Measurements from ENCODE around the gene SEMA6B.

SEMA6B gene

GRCh38 chr19:4594201-4594600 lies 34.7 kb upstream of the SEMA6B start:
- Histone ChIP-seq H3K9me3 (no peaks in the 10 kb centered on the region), H3K4me3 (no peak overlapping the region), H3K36me3 (replicated peaks) (no peaks in the 10 kb centered on the region), H3K4me1 (no peaks in the 10 kb centered on the region), H3K27me3 (ENCODE audit: low read depth) (no peaks in the 10 kb centered on the region)
- no peak for DNase-seq (ENCODE audit: low spot score in 2 of 2)
- in situ Hi-C loops (cut with MboI; ENCODE audit: low sequenced_read_pairs) = no loop called here

GRCh38 chr19:4593409-4593851 lies 33.9 kb upstream of the SEMA6B start:
- in situ Hi-C loops (cut with MboI; ENCODE audit: low sequenced_read_pairs) = no loop called here
- Histone ChIP-seq H3K9me3 (no peaks in the 10 kb centered on the region), H3K4me3 (no peak overlapping the region), H3K36me3 (replicated peaks) (no peaks in the 10 kb centered on the region), H3K4me1 (no peaks in the 10 kb centered on the region), H3K27me3 (ENCODE audit: low read depth) (no peaks in the 10 kb centered on the region)
- no peak for DNase-seq (ENCODE audit: low spot score in 2 of 2)

GRCh38 chr19:4592445-4592844 lies 33.0 kb upstream of the SEMA6B start:
- no peaks in the 10 kb centered on the region for H3K27me3 ChIP-seq (ENCODE audit: low read depth)
- in situ Hi-C loops (cut with MboI; ENCODE audit: low sequenced_read_pairs) = no loop called here
- no peaks in the 10 kb centered on the region for H3K4me1 ChIP-seq
- H3K4me3 ChIP-seq = no peak overlapping the region
- DNase-seq (ENCODE audit: low spot score in 2 of 2) = no peak
- no peaks in the 10 kb centered on the region for H3K9me3 ChIP-seq
- no peaks in the 10 kb centered on the region for H3K36me3 ChIP-seq (replicated peaks)

GRCh38 chr19:4591320-4591719 lies 31.8 kb upstream of the SEMA6B start:
- H3K4me1 ChIP-seq = no peaks in the 10 kb centered on the region
- H3K27me3 ChIP-seq (ENCODE audit: low read depth) = no peaks in the 10 kb centered on the region
- in situ Hi-C loops (cut with MboI; ENCODE audit: low sequenced_read_pairs) = no loop called here
- no peaks in the 10 kb centered on the region for H3K36me3 ChIP-seq (replicated peaks)
- H3K4me3 ChIP-seq = no peak overlapping the region
- H3K9me3 ChIP-seq = no peaks in the 10 kb centered on the region
- no peak for DNase-seq (ENCODE audit: low spot score in 2 of 2)

- H3K4me1 ChIP-seq = no peaks in the 10 kb centered on the region
- H3K4me3 ChIP-seq = no peak overlapping the region
- no peaks in the 10 kb centered on the region for H3K9me3 ChIP-seq
- in situ Hi-C loops (cut with MboI; ENCODE audit: low sequenced_read_pairs) = no loop called here
- no peaks in the 10 kb centered on the region for H3K36me3 ChIP-seq (replicated peaks)
- no peak for DNase-seq (ENCODE audit: low spot score in 2 of 2)
- H3K27me3 ChIP-seq (ENCODE audit: low read depth) = no peaks in the 10 kb centered on the region
Observed at GRCh38 chr19:4590559-4590958, 31.1 kb upstream of the SEMA6B start.

- Histone ChIP-seq H3K27me3 (ENCODE audit: low read depth) (no peaks in the 10 kb centered on the region), H3K9me3 (no peaks in the 10 kb centered on the region), H3K4me3 (no peak overlapping the region), H3K4me1 (no peaks in the 10 kb centered on the region), H3K36me3 (replicated peaks) (no peaks in the 10 kb centered on the region)
- DNase-seq (ENCODE audit: low spot score in 2 of 2) = peak in 1 of 2 experiments; percentile 65
- in situ Hi-C loops (cut with MboI; ENCODE audit: low sequenced_read_pairs) = no loop called here
Observed at GRCh38 chr19:4589579-4590410, 30.3 kb upstream of the SEMA6B start.

- Histone ChIP-seq H3K4me1 (peaks cover 7% of the 10 kb centered on the region; the same call in 1 of the 2 replicates), H3K4me3 (no peak overlapping the region), H3K9me3 (no peaks in the 10 kb centered on the region), H3K36me3 (replicated peaks) (no peaks in the 10 kb centered on the region), H3K27me3 (ENCODE audit: low read depth) (no peaks in the 10 kb centered on the region)
- in situ Hi-C loops (cut with MboI; ENCODE audit: low sequenced_read_pairs) = no loop called here
- DNase-seq (ENCODE audit: low spot score in 2 of 2) = no peak
Observed at GRCh38 chr19:4588291-4588761, 28.8 kb upstream of the SEMA6B start.

GRCh38 chr19:4587527-4587926 lies 28.0 kb upstream of the SEMA6B start:
- DNase-seq (ENCODE audit: low spot score in 2 of 2) = no peak
- Histone ChIP-seq H3K27me3 (ENCODE audit: low read depth) (no peaks in the 10 kb centered on the region), H3K4me3 (no peak overlapping the region), H3K4me1 (peaks cover 7% of the 10 kb centered on the region; the same call in 1 of the 2 replicates), H3K36me3 (replicated peaks) (no peaks in the 10 kb centered on the region), H3K9me3 (no peaks in the 10 kb centered on the region)
- in situ Hi-C loops (cut with MboI; ENCODE audit: low sequenced_read_pairs) = no loop called here

- in situ Hi-C loops (cut with MboI; ENCODE audit: low sequenced_read_pairs) = no loop called here
- no peaks in the 10 kb centered on the region for H3K9me3 ChIP-seq
- H3K36me3 ChIP-seq (replicated peaks) = no peaks in the 10 kb centered on the region
- peaks cover 11% of the 10 kb centered on the region for H3K4me1 ChIP-seq
- H3K4me3 ChIP-seq = no peak overlapping the region
- no peaks in the 10 kb centered on the region for H3K27me3 ChIP-seq (ENCODE audit: low read depth)
- no peak for DNase-seq (ENCODE audit: low spot score in 2 of 2)
Observed at GRCh38 chr19:4586691-4587090, 27.2 kb upstream of the SEMA6B start.

GRCh38 chr19:4586245-4586644 lies 26.8 kb upstream of the SEMA6B start:
- in situ Hi-C loops (cut with MboI; ENCODE audit: low sequenced_read_pairs) = no loop called here
- Histone ChIP-seq H3K9me3 (no peaks in the 10 kb centered on the region), H3K4me1 (peaks cover 11% of the 10 kb centered on the region), H3K36me3 (replicated peaks) (no peaks in the 10 kb centered on the region), H3K4me3 (no peak overlapping the region), H3K27me3 (ENCODE audit: low read depth) (no peaks in the 10 kb centered on the region)
- DNase-seq (ENCODE audit: low spot score in 2 of 2) = no peak

GRCh38 chr19:4585556-4585955 lies 26.1 kb upstream of the SEMA6B start:
- no peaks in the 10 kb centered on the region for H3K9me3 ChIP-seq
- no peaks in the 10 kb centered on the region for H3K36me3 ChIP-seq (replicated peaks)
- H3K4me3 ChIP-seq = no peak overlapping the region
- no peaks in the 10 kb centered on the region for H3K27me3 ChIP-seq (ENCODE audit: low read depth)
- peaks cover 11% of the 10 kb centered on the region for H3K4me1 ChIP-seq
- DNase-seq (ENCODE audit: low spot score in 2 of 2) = no peak
- in situ Hi-C loops (cut with MboI; ENCODE audit: low sequenced_read_pairs) = no loop called here

- no peaks in the 10 kb centered on the region for H3K36me3 ChIP-seq (replicated peaks)
- no peaks in the 10 kb centered on the region for H3K27me3 ChIP-seq (ENCODE audit: low read depth)
- H3K9me3 ChIP-seq = no peaks in the 10 kb centered on the region
- in situ Hi-C loops (cut with MboI; ENCODE audit: low sequenced_read_pairs) = no loop called here
- H3K4me1 ChIP-seq = peaks cover 11% of the 10 kb centered on the region
- peak in 1 of 2 experiments; percentile 63 for DNase-seq (ENCODE audit: low spot score in 2 of 2)
- peak overlapping the region; percentile 56 for H3K4me3 ChIP-seq
Observed at GRCh38 chr19:4584670-4585460, 25.4 kb upstream of the SEMA6B start.

GRCh38 chr19:4583961-4584669 lies 24.6 kb upstream of the SEMA6B start:
- DNase-seq (ENCODE audit: low spot score in 2 of 2) = peak in 1 of 2 experiments; percentile 76
- H3K4me1 ChIP-seq = peaks cover 11% of the 10 kb centered on the region
- in situ Hi-C loops (cut with MboI; ENCODE audit: low sequenced_read_pairs) = no loop called here
- H3K9me3 ChIP-seq = no peaks in the 10 kb centered on the region
- H3K4me3 ChIP-seq = peak overlapping the region; percentile 56
- H3K36me3 ChIP-seq (replicated peaks) = no peaks in the 10 kb centered on the region
- H3K27me3 ChIP-seq (ENCODE audit: low read depth) = no peaks in the 10 kb centered on the region
